HepG2 (cell line): Measurements from ENCODE around the gene PDCD10. TPM values are rescaled to one million over a fixed set of nuclear protein-coding genes. Genes with fewer than 3 reads are reported as not detected.

Experiments
- CHD2 ChIP-seq: IDR thresholded peaks from 2 replicates; pipeline ENCODE4 v1.6.1; 2011; ENCODE audit warnings: low read depth, low read length, improper control_type of control experiment
- DNMT3B ChIP-seq: conservative IDR thresholded peaks from 2 replicates; pipeline ENCODE4 v1.6.1; 2016; ENCODE audit warnings: missing biosample characterization, control low read depth
- ETV5 ChIP-seq: IDR thresholded peaks from 2 replicates; pipeline ENCODE4 v1.6.1; 2018; ENCODE audit warnings: missing biosample characterization, missing genetic modification reagents, inconsistent platforms, borderline replicate concordance
- FOXK1 ChIP-seq: sonication (generic); formaldehyde crosslinking; IDR thresholded peaks from 2 replicates; pipeline ENCODE4 v1.4.0; 2020; ENCODE audit warnings: low read depth, missing genetic modification reagents, borderline replicate concordance
- ISL2 ChIP-seq: sonication (generic); formaldehyde crosslinking; IDR thresholded peaks from 2 replicates; pipeline ENCODE4 v1.5.0; 2020; ENCODE audit warnings: missing genetic modification reagents
- KDM3A ChIP-seq: IDR thresholded peaks from 2 replicates; pipeline ENCODE4 v1.6.1; 2018; ENCODE audit warnings: low read depth, missing compliant biosample characterization
- KLF15 ChIP-seq: sonication (generic); formaldehyde crosslinking; IDR thresholded peaks from 2 replicates; pipeline ENCODE4 v1.8.1; 2023; ENCODE audit warnings: borderline replicate concordance, mild to moderate bottlenecking, inconsistent platforms, missing genetic modification reagents, mixed read lengths
- MBNL3 ChIP-seq: fragments of 250-450 bp; sonication (Bioruptor Pico); conservative IDR thresholded peaks from 2 replicates; pipeline ENCODE4 v1.8.0; 2022; ENCODE audit warnings: mild to moderate bottlenecking, inconsistent platforms
- PATZ1 ChIP-seq: sonication (generic); formaldehyde crosslinking; IDR thresholded peaks from 2 replicates; pipeline ENCODE4 v1.4.0; 2020; ENCODE audit warnings: missing genetic modification reagents
- PHF20 ChIP-seq: sonication (generic); formaldehyde crosslinking; IDR thresholded peaks from 2 replicates; pipeline ENCODE4 v1.5.0; 2020; ENCODE audit warnings: mild to moderate bottlenecking, missing genetic modification reagents
- RERE ChIP-seq: IDR thresholded peaks from 2 replicates; pipeline ENCODE4 v1.6.1; 2016; ENCODE audit warnings: low read depth, missing genetic modification reagents, missing compliant biosample characterization
- RFXAP ChIP-seq: sonication (generic); formaldehyde crosslinking; IDR thresholded peaks from 2 replicates; pipeline ENCODE4 v1.4.0; 2020; ENCODE audit warnings: missing genetic modification reagents, borderline replicate concordance
- SCMH1 ChIP-seq: sonication (generic); formaldehyde crosslinking; IDR thresholded peaks from 2 replicates; pipeline ENCODE4 v1.9.0; 2021; ENCODE audit warnings: missing genetic modification reagents, mild to moderate bottlenecking, borderline replicate concordance
- THAP8 ChIP-seq: sonication (generic); formaldehyde crosslinking; IDR thresholded peaks from 2 replicates; pipeline ENCODE4 v1.5.1; 2020; ENCODE audit warnings: missing genetic modification reagents, mild to moderate bottlenecking, borderline replicate concordance
- ZC3H4 ChIP-seq: sonication (generic); formaldehyde crosslinking; IDR thresholded peaks from 2 replicates; pipeline ENCODE4 v1.4.0; 2020; ENCODE audit warnings: missing genetic modification reagents, borderline replicate concordance
- ZNF550 ChIP-seq: sonication (generic); formaldehyde crosslinking; IDR thresholded peaks from 2 replicates; pipeline ENCODE4 v1.4.0; 2020; ENCODE audit warnings: mild to moderate bottlenecking, missing genetic modification reagents, borderline replicate concordance
- ZNF570 ChIP-seq: sonication (generic); formaldehyde crosslinking; IDR thresholded peaks from 2 replicates; pipeline ENCODE4 v1.4.0; 2020; ENCODE audit warnings: mild to moderate bottlenecking, missing genetic modification reagents, borderline replicate concordance
- ZNF773 ChIP-seq: sonication (generic); formaldehyde crosslinking; IDR thresholded peaks from 2 replicates; pipeline ENCODE4 v1.4.0; 2020; ENCODE audit warnings: missing genetic modification reagents, borderline replicate concordance
- polyA plus RNA-seq, 8 experiments: library from polyadenylated mRNA; depleted of rRNA in 3 of 8; stranded (reverse) in 7 of 8; unstranded in 1 of 8; fragments of >200 nt; fragmentation: Illumina TruSeq in 4 of 8; extraction: Trizol in 4 of 8; gene quantifications; 2 replicates each; pipeline versions ENCODE4 v1.2.1 to v1.2.3, GENCODE V29; 2011 to 2016; ENCODE audit warnings: low read depth in 4 of 8, missing spikeins in 1 of 8, mixed read lengths in 1 of 8; ENCODE audit not compliant: insufficient read depth in 1 of 8
- total RNA-seq, 5 experiments: library from RNA; depleted of rRNA; stranded (reverse); fragments of >200 nt; fragmentation: Illumina TruSeq; extraction: Trizol; gene quantifications; 2 replicates each; pipeline ENCODE4 v1.2.3, GENCODE V29; 2016; ENCODE audit warnings: low read depth in 1 of 5
- TF ChIP-seq, protein P1 (sequence below): sonication (generic); formaldehyde crosslinking; IDR thresholded peaks from 2 replicates; pipeline ENCODE4 v1.5.1; 2020; ENCODE audit warnings: mild to moderate bottlenecking, missing genetic modification reagents, moderate library complexity

Gene PDCD10
- total and polyA plus RNA-seq, 2 of the 13 experiments (the other 11 are each of a cell fraction or from before 2014, with no cell fraction given) = 48.5 to 53.9 TPM

GRCh38 chr3:167735233-167736138, 794 bp upstream of the PDCD10 start, which contains the start of gene SERPINI1 (continued):
- no peak for TF ChIP-seq KDM3A (CRISPR knock-in tag)
- no peak for TF ChIP-seq KLF15 (CRISPR knock-in tag)
- no peak for TF ChIP-seq ZNF570 (CRISPR knock-in tag)
- no peak for TF ChIP-seq PATZ1
- TF ChIP-seq ZNF550 = no peak
- TF ChIP-seq MBNL3 (CRISPR knock-in tag) = no peak
- TF ChIP-seq, protein P1, sequence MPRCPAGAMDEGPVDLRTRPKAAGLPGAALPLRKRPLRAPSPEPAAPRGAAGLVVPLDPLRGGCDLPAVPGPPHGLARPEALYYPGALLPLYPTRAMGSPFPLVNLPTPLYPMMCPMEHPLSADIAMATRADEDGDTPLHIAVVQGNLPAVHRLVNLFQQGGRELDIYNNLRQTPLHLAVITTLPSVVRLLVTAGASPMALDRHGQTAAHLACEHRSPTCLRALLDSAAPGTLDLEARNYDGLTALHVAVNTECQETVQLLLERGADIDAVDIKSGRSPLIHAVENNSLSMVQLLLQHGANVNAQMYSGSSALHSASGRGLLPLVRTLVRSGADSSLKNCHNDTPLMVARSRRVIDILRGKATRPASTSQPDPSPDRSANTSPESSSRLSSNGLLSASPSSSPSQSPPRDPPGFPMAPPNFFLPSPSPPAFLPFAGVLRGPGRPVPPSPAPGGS = 0 out of 2 replicates have a peak, but pooled peaks have one; percentile 48
- no peak for TF ChIP-seq PHF20 (CRISPR knock-in tag)
- peak; percentile 53; the same call in 1 of the 2 replicates for TF ChIP-seq FOXK1 (CRISPR knock-in tag)
- no peak for TF ChIP-seq ZC3H4
- TF ChIP-seq SCMH1 (CRISPR knock-in tag) = no peak
- 0 out of 2 replicates have a peak, but pooled peaks have one; percentile 68 for TF ChIP-seq THAP8
- no peak for TF ChIP-seq ZNF773 (CRISPR knock-in tag)
- TF ChIP-seq RERE (CRISPR knock-in tag) = no peak
- TF ChIP-seq DNMT3B (CRISPR knock-in tag) = no peak
- TF ChIP-seq CHD2 = 0 out of 2 replicates have a peak, but pooled peaks have one; percentile 24
- TF ChIP-seq RFXAP (CRISPR knock-in tag) = 0 out of 2 replicates have a peak, but pooled peaks have one; percentile 5
- peak; percentile 35 for TF ChIP-seq ISL2 (CRISPR knock-in tag)
- no peak; the same call in 1 of the 2 replicates for TF ChIP-seq ETV5 (CRISPR knock-in tag)
